ENCODE measurements around the gene AXDND1.

- TF ChIP-seq POLR2A (IDR thresholded peaks at IDR 0.05) (no peak), CTCF (IDR thresholded peaks at IDR 0.05) (no peak)
Measured at GRCh38 chr1:179548666-179549367, 183.0 kb downstream of the AXDND1 start.
